ENCODE data around the gene GLIPR1.
"Not testable (repeated sequence)": the region's sequence is repeated elsewhere in the genome, so short reads cannot be mapped to it uniquely, and the experiment has no call there.

DNA sequence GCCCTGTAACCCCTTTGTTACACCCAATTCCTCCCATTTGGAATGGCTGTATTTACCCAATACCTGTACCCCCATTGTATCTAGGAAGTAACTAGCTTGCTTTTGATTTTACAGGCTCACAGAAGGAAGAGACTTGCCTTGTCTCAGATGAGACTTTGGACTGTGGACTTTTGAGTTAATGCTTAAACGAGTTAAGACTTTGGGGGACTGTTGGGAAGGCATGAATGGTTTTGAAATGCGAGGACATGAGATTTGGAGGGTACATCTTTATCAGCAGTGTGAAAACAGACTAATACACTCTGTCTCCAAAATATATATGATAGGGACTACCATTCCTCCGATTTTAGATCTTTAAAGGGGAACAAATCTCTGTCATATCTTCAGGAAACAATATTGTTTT lies 38.1 kb upstream of the GLIPR1 start:
- TF ChIP-seq, protein P1, sequence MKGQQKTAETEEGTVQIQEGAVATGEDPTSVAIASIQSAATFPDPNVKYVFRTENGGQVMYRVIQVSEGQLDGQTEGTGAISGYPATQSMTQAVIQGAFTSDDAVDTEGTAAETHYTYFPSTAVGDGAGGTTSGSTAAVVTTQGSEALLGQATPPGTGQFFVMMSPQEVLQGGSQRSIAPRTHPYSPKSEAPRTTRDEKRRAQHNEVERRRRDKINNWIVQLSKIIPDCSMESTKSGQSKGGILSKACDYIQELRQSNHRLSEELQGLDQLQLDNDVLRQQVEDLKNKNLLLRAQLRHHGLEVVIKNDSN (IDR thresholded peaks at IDR 0.05; ENCODE audit: borderline replicate concordance, low read depth), result not testable (repeated sequence)
- TF ChIP-seq RAD21 (IDR thresholded peaks at IDR 0.05; ENCODE audit: low read length); YY1 (IDR thresholded peaks at IDR 0.05; ENCODE audit: low read depth); EP300 (IDR thresholded peaks at IDR 0.05; ENCODE audit: borderline replicate concordance in 1 of 2, low read depth in 1 of 2, low read length in 1 of 2); NFIC (IDR thresholded peaks at IDR 0.05; ENCODE audit: borderline replicate concordance); POLR2AphosphoS5 (IDR thresholded peaks at IDR 0.05; ENCODE audit: low read depth, low read length): not testable (repeated sequence)
- TF ChIP-seq, protein P2, sequence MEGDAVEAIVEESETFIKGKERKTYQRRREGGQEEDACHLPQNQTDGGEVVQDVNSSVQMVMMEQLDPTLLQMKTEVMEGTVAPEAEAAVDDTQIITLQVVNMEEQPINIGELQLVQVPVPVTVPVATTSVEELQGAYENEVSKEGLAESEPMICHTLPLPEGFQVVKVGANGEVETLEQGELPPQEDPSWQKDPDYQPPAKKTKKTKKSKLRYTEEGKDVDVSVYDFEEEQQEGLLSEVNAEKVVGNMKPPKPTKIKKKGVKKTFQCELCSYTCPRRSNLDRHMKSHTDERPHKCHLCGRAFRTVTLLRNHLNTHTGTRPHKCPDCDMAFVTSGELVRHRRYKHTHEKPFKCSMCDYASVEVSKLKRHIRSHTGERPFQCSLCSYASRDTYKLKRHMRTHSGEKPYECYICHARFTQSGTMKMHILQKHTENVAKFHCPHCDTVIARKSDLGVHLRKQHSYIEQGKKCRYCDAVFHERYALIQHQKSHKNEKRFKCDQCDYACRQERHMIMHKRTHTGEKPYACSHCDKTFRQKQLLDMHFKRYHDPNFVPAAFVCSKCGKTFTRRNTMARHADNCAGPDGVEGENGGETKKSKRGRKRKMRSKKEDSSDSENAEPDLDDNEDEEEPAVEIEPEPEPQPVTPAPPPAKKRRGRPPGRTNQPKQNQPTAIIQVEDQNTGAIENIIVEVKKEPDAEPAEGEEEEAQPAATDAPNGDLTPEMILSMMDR (IDR thresholded peaks at IDR 0.05), result not testable (repeated sequence)
- TF ChIP-seq, protein P3, sequence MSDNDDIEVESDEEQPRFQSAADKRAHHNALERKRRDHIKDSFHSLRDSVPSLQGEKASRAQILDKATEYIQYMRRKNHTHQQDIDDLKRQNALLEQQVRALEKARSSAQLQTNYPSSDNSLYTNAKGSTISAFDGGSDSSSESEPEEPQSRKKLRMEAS (IDR thresholded peaks at IDR 0.05; ENCODE audit: low read depth), result not testable (repeated sequence)

Measured in SK-N-SH (cell line).